Amniotic stem cell (primary cell): ENCODE results near the gene SMYD3.

ENCODE experiments used
- DNase-seq: peaks from one replicate; lab custom pipeline; 2025; lab: John Stamatoyannopoulos, UW

The SMYD3 gene

GRCh38 chr1:246304484-246305259, 202.4 kb downstream of the SMYD3 start:
- DNase-seq: no peak

DNA sequence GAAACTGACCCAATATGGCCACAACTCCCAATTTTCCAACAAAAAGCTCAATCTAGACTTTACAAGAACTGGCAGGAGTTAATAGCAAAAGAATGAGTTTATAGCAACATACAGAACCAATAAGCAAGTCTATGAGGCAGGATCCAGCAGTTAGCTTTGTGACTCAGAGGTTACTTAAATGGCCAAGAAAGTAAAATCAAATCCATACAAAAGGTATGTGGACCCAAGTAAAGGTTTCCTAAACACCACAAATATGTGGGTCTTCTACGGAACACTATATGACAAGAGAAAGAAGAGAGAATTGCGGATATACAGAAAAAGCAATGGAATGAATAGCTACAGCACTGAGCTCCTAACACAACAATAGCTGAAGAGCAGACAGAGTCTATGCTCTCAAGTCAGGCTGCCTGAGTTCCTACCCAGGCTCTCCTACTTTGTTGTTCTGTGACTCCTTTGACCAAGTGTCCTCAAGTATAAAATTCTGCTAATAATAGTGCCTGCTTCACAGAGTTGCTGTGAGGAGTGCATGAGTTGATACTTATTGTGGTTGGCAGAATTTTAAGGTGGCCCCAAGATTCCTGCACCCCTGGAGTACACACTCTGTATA, 204.3 kb downstream of the SMYD3 start:
- no peak for DNase-seq

- no peak for DNase-seq
These were observed 204.8 kb downstream of the SMYD3 start for GRCh38 chr1:246302251-246302625.

GRCh38 chr1:246301553-246302250, 205.4 kb downstream of the SMYD3 start:
- no peak for DNase-seq

- DNase-seq: no peak
These were observed 206.2 kb downstream of the SMYD3 start for GRCh38 chr1:246300626-246301549.

DNA sequence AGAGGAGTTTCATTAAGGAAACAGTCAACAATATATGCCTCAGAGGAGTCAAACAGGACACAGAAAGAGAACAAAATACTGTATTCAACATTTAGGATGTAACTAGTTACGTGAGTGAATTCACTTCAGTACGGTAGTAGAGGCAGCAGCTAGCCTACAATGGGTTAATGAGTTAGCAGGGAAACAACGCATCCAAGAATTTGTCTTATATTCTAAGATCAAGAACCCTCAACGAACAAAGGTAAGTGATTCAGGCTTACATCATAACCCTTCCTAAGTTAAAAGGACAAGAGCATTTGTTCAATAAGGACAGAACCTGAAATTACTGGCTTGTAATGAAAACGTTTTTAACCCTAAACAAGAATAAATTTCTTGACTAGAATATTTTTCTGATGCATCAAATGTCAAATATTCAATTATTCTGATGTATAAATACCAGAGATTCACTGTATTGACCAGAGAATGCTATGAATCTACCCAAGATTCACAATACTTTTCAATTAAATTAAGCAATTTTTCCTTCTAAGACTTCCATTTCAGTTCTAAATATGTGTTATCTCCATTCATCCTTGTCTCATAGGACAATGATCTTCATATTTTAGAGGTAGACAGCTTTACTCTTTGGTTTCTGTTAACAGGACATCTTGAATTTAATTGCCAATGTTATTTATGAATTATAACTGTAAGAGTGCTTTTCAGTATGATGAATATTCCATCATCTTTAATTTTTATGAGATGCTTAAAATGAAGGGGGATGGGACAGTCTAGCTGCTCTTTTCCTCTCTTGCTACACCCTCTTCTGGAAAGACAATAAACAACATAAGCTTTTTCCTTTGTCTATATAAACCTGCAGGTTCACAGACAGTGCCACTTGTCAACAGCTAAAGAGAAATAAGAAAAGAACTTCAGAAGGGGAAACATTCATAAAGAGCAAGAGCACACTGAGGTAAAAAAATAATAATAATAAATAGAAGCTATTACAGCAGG, 209.5 kb downstream of the SMYD3 start:
- DNase-seq: no peak

DNA sequence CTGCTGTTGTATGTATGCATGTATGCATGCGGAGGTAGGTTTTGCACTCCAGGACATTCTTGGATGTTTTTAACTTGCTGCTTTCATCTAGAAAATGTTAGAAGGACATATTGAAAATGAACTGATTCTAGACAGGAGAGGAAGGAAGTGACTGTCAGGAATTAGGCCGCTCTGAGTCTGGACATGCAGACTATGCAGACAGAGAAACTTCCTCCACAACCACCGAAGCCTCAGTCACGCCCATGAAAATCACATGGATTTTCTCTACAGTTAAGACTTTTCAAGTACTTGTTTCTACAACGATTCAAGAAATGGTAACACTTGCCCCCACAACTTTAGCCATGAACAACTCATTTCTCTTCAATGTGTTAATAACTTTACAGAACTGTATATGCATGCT, 211.1 kb downstream of the SMYD3 start:
- no peak for DNase-seq

DNA sequence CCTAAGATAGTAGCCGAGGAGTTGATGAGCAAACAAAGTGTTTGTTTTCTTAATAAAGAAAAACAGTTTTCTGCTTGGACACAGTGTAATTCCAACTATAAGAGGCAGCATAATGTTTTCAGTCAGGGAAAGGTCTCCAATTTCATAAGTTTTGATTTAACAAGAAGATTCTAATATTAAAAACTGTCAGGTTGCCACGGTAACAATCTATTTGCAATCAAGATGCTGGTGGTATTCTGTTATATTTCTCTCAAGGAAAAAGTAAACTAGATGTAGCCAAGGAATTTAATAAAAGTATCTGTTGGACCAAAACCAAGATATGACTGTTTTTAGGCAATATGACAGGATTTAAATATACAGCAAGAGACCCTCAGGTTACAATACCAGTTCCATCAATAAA, 211.7 kb downstream of the SMYD3 start:
- no peak for DNase-seq

GRCh38 chr1:246294263-246294662, 212.8 kb downstream of the SMYD3 start:
- no peak for DNase-seq

GRCh38 chr1:246293366-246294121, 213.5 kb downstream of the SMYD3 start:
- DNase-seq: no peak

GRCh38 chr1:246292571-246292970, 214.5 kb downstream of the SMYD3 start:
- DNase-seq: no peak

GRCh38 chr1:246291127-246291526, 216.0 kb downstream of the SMYD3 start:
- no peak for DNase-seq

GRCh38 chr1:246283771-246284410, 223.2 kb downstream of the SMYD3 start:
- DNase-seq: no peak

GRCh38 chr1:246281639-246282038, 225.4 kb downstream of the SMYD3 start:
- no peak for DNase-seq

- no peak for DNase-seq
These were observed 225.9 kb downstream of the SMYD3 start for GRCh38 chr1:246281195-246281594.

- peak; percentile 30 for DNase-seq
These were observed 226.5 kb downstream of the SMYD3 start for GRCh38 chr1:246280551-246280950.

GRCh38 chr1:246279402-246279801, 227.7 kb downstream of the SMYD3 start:
- DNase-seq: no peak

- no peak for DNase-seq
These were observed 228.7 kb downstream of the SMYD3 start for GRCh38 chr1:246278371-246278770.

- no peak for DNase-seq
These were observed 232.0 kb downstream of the SMYD3 start for GRCh38 chr1:246275036-246275435.

- no peak for DNase-seq
These were observed 232.9 kb downstream of the SMYD3 start for GRCh38 chr1:246274186-246274585.
